ENCODE data around the gene MYO5B. TPM values are rescaled to one million over a fixed set of nuclear protein-coding genes. Genes with fewer than 3 reads are reported as not detected.
A peak's percentile ranks its signal among the peaks of the same experiment; 100 is the strongest.

The MYO5B gene
- total RNA-seq, 1 experiment from 2014 or later, result 32.1 TPM

GRCh38 chr18:49893036-49893435 is 301.9 kb downstream of the MYO5B start:
- peak overlapping the region; percentile 63 for H3K4me2 ChIP-seq (ENCODE audit: low read length)
- DNase-seq (ENCODE audit: low read depth, low spot score), result no peak

GRCh38 chr18:49892148-49892924 is 302.6 kb downstream of the MYO5B start:
- Histone ChIP-seq H3K79me2 (ENCODE audit: insufficient read depth, low read length) (no peaks in the 10 kb centered on the region), H3K4me2 (ENCODE audit: low read length) (peak overlapping the region; percentile 63), H3K27ac (ENCODE audit: low read depth, low read length) (peak overlapping the region; percentile 66), H3K4me1 (ENCODE audit: control insufficient read depth in 1 of 2, insufficient read depth in 2 of 2, low read length in 2 of 2) (peaks cover 24 to 28% of the 10 kb centered on the region in 2 experiments), H3K9me2 (ENCODE audit: insufficient read depth) (no peaks in the 10 kb centered on the region), H3K9me3 (ENCODE audit: control insufficient read depth in 1 of 2, insufficient read depth in 1 of 2, low read depth in 1 of 2, low read length in 2 of 2) (no peaks in the 10 kb centered on the region), H3K36me3 (ENCODE audit: control insufficient read depth in 1 of 2, insufficient read depth in 2 of 2, low read length in 2 of 2) (no peaks in the 10 kb centered on the region), H3K27me3 (ENCODE audit: insufficient read depth, low read length) (no peaks in the 10 kb centered on the region), H3K9ac (ENCODE audit: low read length) (peak overlapping the region; percentile 24; the same call in 1 of the 2 replicates), H4K20me1 (ENCODE audit: insufficient read depth) (no peaks in the 10 kb centered on the region), H2AFZ (ENCODE audit: low read depth, low read length, poor library complexity, severe bottlenecking) (no peak overlapping the region), H3K4me3 (replicated peaks in 1 of 2; ENCODE audit: low read depth in 1 of 2, low read length in 2 of 2) (peak overlapping the region in 1 of 2 experiments; percentile 17; a peak in 1 of 4 replicates)
- ChIA-PET POLR2A (no interaction called here), CTCF (no interaction called here), RAD21 (ENCODE audit: low non-redundant PET in 1 of 2, low total read pairs in 2 of 2, uncharacterized antibody in 2 of 2, unreplicated experiment in 2 of 2) (no interaction called here)
- ATAC-seq (peak; percentile 78), DNase-seq (ENCODE audit: low read depth, low spot score) (peak; percentile 44)
- BruUV-seq (replicated peaks), result no TSS peak
- intact Hi-C loops (cut with micrococcal nuclease), result no loop called here
- TF ChIP-seq YY1 (IDR thresholded peaks at IDR 0.05; ENCODE audit: extremely low read depth, insufficient replicate concordance, low read depth, low read length) (no peak), SRF (IDR thresholded peaks at IDR 0.05; ENCODE audit: low read depth) (no peak), REST (IDR thresholded peaks at IDR 0.05; ENCODE audit: low read depth) (no peak), ELF1 (IDR thresholded peaks at IDR 0.05; ENCODE audit: borderline replicate concordance, low read depth) (no peak), EZH2 (IDR thresholded peaks at IDR 0.05) (no peak), JUND (IDR thresholded peaks at IDR 0.05) (peak; percentile 66), CTCF (IDR thresholded peaks at IDR 0.05 in 2 of 3, conservative IDR thresholded peaks at IDR 0.05 in 1 of 3; ENCODE audit: borderline replicate concordance in 1 of 3, insufficient read depth in 1 of 3, low read depth in 2 of 3, low read length in 2 of 3) (no peak), ZBTB33 (IDR thresholded peaks at IDR 0.05; ENCODE audit: extremely low read depth, insufficient replicate concordance, low read length) (no peak)

More at GRCh38 chr18:49893036-49893435, 301.9 kb downstream of the MYO5B start:
- no peak overlapping the region for H3K9ac ChIP-seq (ENCODE audit: low read length)
- no peaks in the 10 kb centered on the region for H3K79me2 ChIP-seq (ENCODE audit: insufficient read depth, low read length)
- ChIA-PET RAD21 (ENCODE audit: low non-redundant PET in 1 of 2, low total read pairs in 2 of 2, uncharacterized antibody in 2 of 2, unreplicated experiment in 2 of 2) (no interaction called here), CTCF (no interaction called here), POLR2A (no interaction called here)
- no peaks in the 10 kb centered on the region for H3K9me2 ChIP-seq (ENCODE audit: insufficient read depth)
- H3K36me3 ChIP-seq (ENCODE audit: control insufficient read depth in 1 of 2, insufficient read depth in 2 of 2, low read length in 2 of 2), result no peaks in the 10 kb centered on the region
- no peak overlapping the region for H3K4me3 ChIP-seq (replicated peaks in 1 of 2; ENCODE audit: low read depth in 1 of 2, low read length in 2 of 2)
- H3K27ac ChIP-seq (ENCODE audit: low read depth, low read length), result peak overlapping the region; percentile 66; the same call in 1 of the 2 replicates
- peak; percentile 42 for ATAC-seq
- H3K4me1 ChIP-seq (ENCODE audit: control insufficient read depth in 1 of 2, insufficient read depth in 2 of 2, low read length in 2 of 2), result peaks cover 24 to 28% of the 10 kb centered on the region in 2 experiments
- H3K9me3 ChIP-seq (ENCODE audit: control insufficient read depth in 1 of 2, insufficient read depth in 1 of 2, low read depth in 1 of 2, low read length in 2 of 2), result no peaks in the 10 kb centered on the region
- no peaks in the 10 kb centered on the region for H3K27me3 ChIP-seq (ENCODE audit: insufficient read depth, low read length)
- no peaks in the 10 kb centered on the region for H4K20me1 ChIP-seq (ENCODE audit: insufficient read depth)
- intact Hi-C loops (cut with micrococcal nuclease), result no loop called here
- no TSS peak for BruUV-seq (replicated peaks)
- no peak overlapping the region for H2AFZ ChIP-seq (ENCODE audit: low read depth, low read length, poor library complexity, severe bottlenecking)
- TF ChIP-seq JUND (IDR thresholded peaks at IDR 0.05) (no peak), CBX3 (IDR thresholded peaks at IDR 0.05; ENCODE audit: low read depth) (no peak), ZFX (IDR thresholded peaks at IDR 0.05) (no peak), ZNF274 (IDR thresholded peaks at IDR 0.05; ENCODE audit: low read depth, low read length) (no peak), EZH2 (IDR thresholded peaks at IDR 0.05) (no peak)
